ENCODE measurements around the gene DPF1.

The DPF1 gene

DNA sequence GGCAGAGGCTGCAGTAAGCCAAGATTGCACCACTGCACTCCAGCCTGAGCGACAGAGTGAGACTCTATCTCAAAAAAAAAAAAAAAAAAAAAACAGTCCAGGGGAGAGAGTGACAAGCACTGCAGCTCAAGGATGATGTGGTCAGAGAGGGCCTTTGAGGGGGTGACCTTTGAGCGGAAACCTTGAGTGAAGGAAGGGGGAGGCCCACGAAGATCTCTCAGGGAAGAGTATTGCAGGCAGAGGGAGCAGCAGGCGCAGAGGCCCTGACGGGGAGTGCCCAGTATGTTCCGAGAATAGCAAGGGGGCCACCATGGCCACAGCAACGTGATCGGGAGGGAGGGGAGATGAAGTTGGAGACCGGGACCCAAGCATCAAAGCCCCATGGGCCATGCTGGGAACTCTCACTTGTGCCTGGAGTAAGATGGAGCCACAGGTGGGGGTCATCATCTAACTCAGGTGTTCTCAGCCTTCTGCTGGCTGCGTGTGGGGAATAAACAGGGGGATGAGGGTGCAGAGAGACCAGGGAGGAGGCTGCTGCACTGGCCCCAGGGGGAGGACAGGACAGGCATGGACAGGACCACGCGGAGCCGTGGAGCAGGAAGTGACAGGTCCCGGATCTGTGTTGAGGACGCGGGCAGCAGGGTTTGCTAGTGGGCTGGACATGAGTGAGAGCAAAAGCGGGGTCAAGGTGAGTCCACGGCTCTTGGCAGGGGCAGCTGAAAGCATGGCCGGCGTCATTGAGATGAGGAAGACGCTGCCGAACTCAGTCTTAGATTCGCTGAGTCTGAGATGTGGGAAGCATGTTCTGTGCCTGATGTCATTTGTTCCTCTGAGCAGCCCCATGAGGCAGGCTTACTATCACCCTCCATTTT, 60.4 kb downstream of the DPF1 start:
- no peak for DNase-seq (ENCODE audit: low read depth)

DNA sequence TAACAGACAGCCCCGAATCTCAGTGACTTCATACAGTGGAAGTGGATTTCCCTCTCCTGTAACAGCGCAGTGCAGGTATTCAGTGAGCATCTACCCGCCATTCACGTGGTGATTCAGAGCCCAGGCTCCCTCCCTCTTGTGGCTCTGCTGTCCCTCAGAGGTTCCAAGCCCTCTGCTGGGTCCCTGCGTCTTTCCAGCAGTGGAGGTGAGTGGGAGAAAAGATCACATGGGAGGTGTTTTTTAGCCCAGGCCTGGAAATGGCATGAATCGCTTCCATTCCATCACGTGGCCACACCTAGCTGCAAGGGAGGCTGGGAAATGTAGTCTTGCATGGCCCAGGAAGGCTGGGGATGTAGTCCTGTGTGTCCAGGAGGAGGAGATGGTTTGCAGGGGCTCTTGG, 61.4 kb downstream of the DPF1 start:
- no peak for DNase-seq (ENCODE audit: low read depth)

GRCh38 chr19:38162094-38162493, 61.9 kb downstream of the DPF1 start:
- no peak for DNase-seq (ENCODE audit: low read depth)
